ENCODE results near the gene EIF2A. TPM values are rescaled to one million over a fixed set of nuclear protein-coding genes. Genes with fewer than 3 reads are reported as not detected.

EIF2A gene
- total RNA-seq, 2 experiments from 2014 or later, result 130 to 136 TPM

DNA sequence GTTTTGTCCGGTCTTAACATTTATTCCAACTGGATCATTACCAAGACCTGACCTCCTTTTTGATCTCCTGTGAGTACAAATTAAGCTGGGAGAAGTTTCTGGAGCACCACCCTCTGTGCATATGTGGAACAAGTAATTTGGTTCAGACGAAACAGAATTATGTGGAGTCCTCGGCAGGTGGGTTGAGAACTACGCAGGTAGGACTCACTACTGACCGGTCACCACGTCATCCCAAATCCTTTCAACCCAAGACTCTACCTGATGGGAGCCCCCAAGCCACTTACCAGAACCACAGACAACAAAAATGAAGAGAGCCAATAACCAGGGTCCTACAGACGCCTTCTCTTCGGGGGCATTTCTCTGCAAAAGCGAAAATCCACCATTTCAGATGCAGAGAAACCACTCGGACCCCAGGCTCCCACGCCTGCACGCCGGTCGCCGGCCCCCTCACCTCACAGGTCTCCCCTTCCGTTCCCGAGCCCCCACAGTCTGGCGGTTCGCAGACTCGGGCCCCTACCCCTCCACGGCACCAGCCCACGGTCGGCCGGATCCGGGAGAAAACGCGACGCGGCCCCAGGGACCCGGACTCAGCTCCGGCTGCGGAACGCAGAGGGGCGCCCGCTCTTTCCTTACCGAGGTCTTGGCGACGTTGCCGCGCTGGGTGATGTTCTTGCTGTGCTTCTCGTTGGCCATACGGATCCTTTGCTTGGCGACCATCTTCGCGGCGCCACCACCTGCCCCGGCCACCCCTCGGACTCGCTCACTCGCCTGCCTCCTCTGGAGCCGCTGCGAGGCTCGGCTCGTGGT lies 965 bp upstream of the EIF2A start:
- peak; percentile 63 for DNase-seq
- H3K36me3 Mint-ChIP-seq (ENCODE audit: low read depth), result peaks cover 59% of the 10 kb centered on the region

DNA sequence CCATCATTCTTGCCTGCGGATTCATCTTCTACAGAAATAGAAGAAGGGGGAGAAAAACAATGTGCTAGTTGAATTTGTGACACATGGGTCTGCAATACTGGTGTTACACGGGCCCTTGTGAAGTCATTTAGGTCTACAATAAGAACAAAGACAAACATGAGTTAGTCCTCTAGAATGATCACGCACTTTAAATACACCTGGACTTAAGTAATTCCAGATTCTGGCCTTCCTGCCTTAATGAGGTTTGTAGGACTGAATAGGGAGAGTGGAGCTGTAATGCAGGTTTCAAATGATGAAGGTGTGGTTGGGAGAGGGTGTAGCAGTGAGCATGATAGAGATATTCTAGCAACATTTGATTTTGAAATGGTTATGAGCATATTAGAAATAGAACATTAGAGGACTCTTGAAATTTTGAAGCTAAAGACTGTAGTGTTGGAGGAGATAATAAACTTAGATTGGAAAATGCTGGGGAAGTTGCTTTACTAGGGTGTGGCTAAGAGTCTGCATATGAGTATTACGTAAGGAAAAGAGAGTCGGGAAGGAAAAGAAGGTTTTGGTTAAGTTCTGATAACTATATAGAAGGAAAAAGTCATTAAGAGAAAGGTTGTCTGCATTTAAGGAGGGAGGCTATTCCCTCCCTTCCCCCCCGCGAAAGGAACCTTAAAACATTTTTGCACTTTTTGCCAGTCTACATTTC lies 606 bp downstream of the EIF2A start:
- peaks cover 53% of the 10 kb centered on the region for H3K4me1 Mint-ChIP-seq (ENCODE audit: low read depth)
- TF ChIP-seq, protein P1, sequence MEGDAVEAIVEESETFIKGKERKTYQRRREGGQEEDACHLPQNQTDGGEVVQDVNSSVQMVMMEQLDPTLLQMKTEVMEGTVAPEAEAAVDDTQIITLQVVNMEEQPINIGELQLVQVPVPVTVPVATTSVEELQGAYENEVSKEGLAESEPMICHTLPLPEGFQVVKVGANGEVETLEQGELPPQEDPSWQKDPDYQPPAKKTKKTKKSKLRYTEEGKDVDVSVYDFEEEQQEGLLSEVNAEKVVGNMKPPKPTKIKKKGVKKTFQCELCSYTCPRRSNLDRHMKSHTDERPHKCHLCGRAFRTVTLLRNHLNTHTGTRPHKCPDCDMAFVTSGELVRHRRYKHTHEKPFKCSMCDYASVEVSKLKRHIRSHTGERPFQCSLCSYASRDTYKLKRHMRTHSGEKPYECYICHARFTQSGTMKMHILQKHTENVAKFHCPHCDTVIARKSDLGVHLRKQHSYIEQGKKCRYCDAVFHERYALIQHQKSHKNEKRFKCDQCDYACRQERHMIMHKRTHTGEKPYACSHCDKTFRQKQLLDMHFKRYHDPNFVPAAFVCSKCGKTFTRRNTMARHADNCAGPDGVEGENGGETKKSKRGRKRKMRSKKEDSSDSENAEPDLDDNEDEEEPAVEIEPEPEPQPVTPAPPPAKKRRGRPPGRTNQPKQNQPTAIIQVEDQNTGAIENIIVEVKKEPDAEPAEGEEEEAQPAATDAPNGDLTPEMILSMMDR (IDR thresholded peaks at IDR 0.05), result no peak
- DNase-seq (no peak), ATAC-seq (no peak)
- H3K27me3 Mint-ChIP-seq, result no peaks in the 10 kb centered on the region
- H3K36me3 Mint-ChIP-seq (ENCODE audit: low read depth), result peaks cover 56% of the 10 kb centered on the region
- peak overlapping the region; percentile 99 for H3K27ac Mint-ChIP-seq
- ChIA-PET POLR2A (interaction anchor here (1.1 to 3.8 kb wide), 7 partner anchors 10 to 215 kb away, joined by 3 to 46 read pairs (median 6); partner anchors contain the start of genes SELENOT, SIAH2 and TSC22D2), CTCF (interaction anchor here (1.0 kb wide), 1 partner anchor 56 kb away, joined by 3 read pairs; the partner anchor contains the start of gene SELENOT)
- H3K9me3 Mint-ChIP-seq, result no peaks in the 10 kb centered on the region
- intact Hi-C loops (cut with micrococcal nuclease), result loop anchor here (2.0 to 10.0 kb wide), 3 partner anchors 56 to 215 kb away; partner anchors contain the start of genes ERICH6, SELENOT and SIAH2
- H3K4me3 Mint-ChIP-seq, result peak overlapping the region; percentile 95

More for the DNA sequence above, 965 bp upstream of the EIF2A start:
- intact Hi-C loops (cut with micrococcal nuclease), result loop anchor here (2.0 to 10.0 kb wide), 3 partner anchors 57 to 217 kb away; partner anchors contain the start of genes ERICH6, SELENOT and SIAH2
- no peaks in the 10 kb centered on the region for H3K9me3 Mint-ChIP-seq
- ChIA-PET POLR2A (interaction anchor here (0.7 to 3.8 kb wide), 11 partner anchors 8 to 217 kb away, joined by 3 to 46 read pairs (median 5); partner anchors contain the start of genes SELENOT, SIAH2 and TSC22D2), CTCF (interaction anchor here (1.2 to 2.8 kb wide), 3 partner anchors 13 to 215 kb away, joined by 3 to 13 read pairs (median 4); no protein-coding TSS in a partner anchor)
- ATAC-seq, result peak; percentile 5
- peak overlapping the region; percentile 99 for H3K27ac Mint-ChIP-seq
- no peaks in the 10 kb centered on the region for H3K27me3 Mint-ChIP-seq
- TF ChIP-seq, protein P1 (IDR thresholded peaks at IDR 0.05), result no peak
- peaks cover 55% of the 10 kb centered on the region for H3K4me1 Mint-ChIP-seq (ENCODE audit: low read depth)
- H3K4me3 Mint-ChIP-seq, result peak overlapping the region; percentile 95

DNA sequence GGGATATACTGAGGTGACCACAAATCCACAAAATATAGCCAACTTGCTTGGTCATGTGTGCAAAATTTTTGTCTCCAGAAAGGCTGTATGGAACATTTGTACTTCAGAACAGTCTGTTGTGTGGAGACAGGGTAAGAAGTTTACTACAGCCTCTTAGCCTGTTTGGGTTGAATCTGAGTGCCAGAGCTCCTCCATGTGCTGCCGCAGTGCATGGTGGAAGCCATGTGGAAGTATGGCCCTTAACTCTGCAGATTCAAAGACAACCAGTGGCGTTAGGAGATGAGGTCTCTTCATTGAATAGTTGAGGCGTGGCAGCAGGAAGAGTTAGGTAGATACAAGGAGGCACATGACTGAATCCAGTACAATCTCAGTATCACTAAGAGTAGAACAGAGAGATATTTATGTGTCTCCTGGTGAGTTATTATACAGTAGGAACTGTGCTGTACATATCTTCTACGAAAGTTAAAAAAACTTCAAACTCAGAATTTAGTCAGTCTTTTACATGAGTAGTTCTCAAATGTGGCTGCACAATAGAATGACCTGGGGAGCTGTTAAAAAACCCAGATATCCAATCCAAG lies 9.4 kb downstream of the EIF2A start:
- ATAC-seq (no peak), DNase-seq (no peak)
- POLR2A ChIA-PET, result no interaction called here
- TF ChIP-seq, protein P1 (IDR thresholded peaks at IDR 0.05), result no peak
- intact Hi-C loops (cut with micrococcal nuclease), result no loop called here
- Mint-ChIP-seq H3K9me3 (no peaks in the 10 kb centered on the region), H3K27me3 (no peaks in the 10 kb centered on the region), H3K27ac (peak overlapping the region; percentile 7), H3K36me3 (ENCODE audit: low read depth) (peaks cover 50% of the 10 kb centered on the region), H3K4me1 (ENCODE audit: low read depth) (peaks cover 49% of the 10 kb centered on the region), H3K4me3 (no peak overlapping the region)
- CTCF ChIA-PET, result interaction anchor here (1.1 kb wide), 1 partner anchor 38 kb away, joined by 3 read pairs; no protein-coding TSS in a partner anchor

DNA sequence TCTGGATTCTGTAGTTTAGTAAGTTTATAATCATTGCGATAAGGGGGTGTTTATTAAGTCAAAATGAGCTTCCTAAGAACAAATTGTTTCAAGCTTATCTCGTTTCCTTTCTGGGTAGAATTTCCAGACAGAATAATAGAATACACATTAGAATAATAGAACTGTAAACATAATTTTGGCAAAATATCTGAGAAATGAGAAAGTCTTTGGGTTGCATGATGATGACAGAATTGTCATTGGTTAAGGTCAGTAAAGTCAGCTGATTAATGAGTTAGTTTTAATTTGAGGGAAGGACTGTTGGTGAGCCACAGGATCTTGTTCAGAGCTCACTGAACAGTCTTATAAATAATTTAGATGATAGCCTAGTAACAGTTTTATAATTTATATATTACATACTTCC lies 10.2 kb downstream of the EIF2A start:
- no peaks in the 10 kb centered on the region for H3K27me3 Mint-ChIP-seq

More for the DNA sequence above, 10.2 kb downstream of the EIF2A start:
- ATAC-seq (no peak), DNase-seq (no peak)
- Mint-ChIP-seq H3K9me3 (no peaks in the 10 kb centered on the region), H3K4me1 (ENCODE audit: low read depth) (peaks cover 45% of the 10 kb centered on the region), H3K4me3 (no peak overlapping the region), H3K36me3 (ENCODE audit: low read depth) (peaks cover 45% of the 10 kb centered on the region), H3K27ac (no peak overlapping the region)
- CTCF ChIA-PET, result interaction anchor here (1.6 kb wide), 1 partner anchor 26 kb away, joined by 3 read pairs; no protein-coding TSS in a partner anchor
- TF ChIP-seq, protein P1 (IDR thresholded peaks at IDR 0.05), result no peak
- POLR2A ChIA-PET, result interaction anchor here (0.6 kb wide), 1 partner anchor 17 kb away, joined by 3 read pairs; no protein-coding TSS in a partner anchor
- intact Hi-C loops (cut with micrococcal nuclease), result no loop called here
